SK-N-MC (cell line): ENCODE results near the gene IL6ST.

Source experiments
- DNase-seq: peaks from one replicate; pipeline ENCODE4 v3.0.0-alpha.2; 2011; ENCODE audit warnings: low read depth, low spot score
- H3K27ac ChIP-seq: fragments of 200-600 bp; sonication (generic); 2 replicates; pipeline ENCODE4 v1.5.1; 2016; ENCODE audit warnings: mixed run types
- H3K36me3 ChIP-seq: fragments of 200-600 bp; sonication (generic); 2 replicates; pipeline ENCODE4 v1.6.1; 2017; ENCODE audit warnings: antibody characterized with exemption, low read length, mixed read lengths; ENCODE audit not compliant: insufficient read depth
- H3K4me3 ChIP-seq: fragments of 200-600 bp; sonication (generic); 2 replicates; pipeline ENCODE4 v1.5.1; 2016
- H3K9ac ChIP-seq: fragments of 200-600 bp; sonication (generic); 2 replicates; pipeline ENCODE4 v1.8.0; 2017; ENCODE audit warnings: mixed run types, mixed read lengths; ENCODE audit not compliant: insufficient read length
- H3K9me3 ChIP-seq: fragments of 200-600 bp; sonication (generic); 2 replicates; pipeline ENCODE4 v1.6.1; 2017; ENCODE audit warnings: low read depth, mild to moderate bottlenecking, antibody characterized with exemption, low read length, moderate library complexity, mixed read lengths
- EZH2 ChIP-seq: fragments of 200-600 bp; sonication (generic); IDR thresholded peaks from one replicate; pipeline ENCODE4 v1.6.1; 2017; ENCODE audit warnings: antibody characterized with exemption
- FOXP2 ChIP-seq: optimal IDR thresholded peaks from 2 replicates; pipeline ENCODE3; 2011; ENCODE audit warnings: mild to moderate bottlenecking, moderate library complexity; ENCODE audit not compliant: insufficient read depth; ENCODE audit errors: extremely low read length, control extremely low read depth
- POLR2AphosphoS5 ChIP-seq: IDR thresholded peaks from 2 replicates; pipeline ENCODE4 v1.6.1; 2012; ENCODE audit warnings: mild to moderate bottlenecking, low read depth, low read length, borderline replicate concordance

The IL6ST gene

DNA sequence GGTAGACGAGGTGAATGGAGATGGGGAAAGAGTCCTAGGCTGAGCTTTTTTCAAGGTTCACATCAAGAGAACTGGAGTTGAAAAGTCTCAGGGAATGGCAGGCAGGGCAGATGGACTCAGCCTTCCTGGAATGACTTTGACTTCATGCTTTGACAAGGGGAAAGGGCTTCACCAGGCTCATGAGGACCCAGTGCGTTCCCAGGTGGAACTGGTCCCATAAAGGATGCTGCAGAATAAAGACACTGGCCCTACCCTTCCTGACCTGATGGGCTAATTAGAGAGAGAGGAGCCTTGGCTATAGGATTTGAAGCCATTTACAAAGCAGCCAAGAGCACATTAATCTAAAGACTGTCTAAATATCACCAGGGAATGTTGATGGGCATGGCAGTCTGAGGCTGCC, 79.8 kb downstream of the IL6ST start:
- Histone ChIP-seq H3K4me3 (no peak overlapping the region), H3K36me3 (no peaks in the 10 kb centered on the region), H3K9ac (no peak overlapping the region), H3K27ac (no peak overlapping the region), H3K9me3 (no peaks in the 10 kb centered on the region)
- no peak for DNase-seq
- TF ChIP-seq EZH2 = no peak
- TF ChIP-seq POLR2AphosphoS5 = no peak
- no peak for TF ChIP-seq FOXP2

DNA sequence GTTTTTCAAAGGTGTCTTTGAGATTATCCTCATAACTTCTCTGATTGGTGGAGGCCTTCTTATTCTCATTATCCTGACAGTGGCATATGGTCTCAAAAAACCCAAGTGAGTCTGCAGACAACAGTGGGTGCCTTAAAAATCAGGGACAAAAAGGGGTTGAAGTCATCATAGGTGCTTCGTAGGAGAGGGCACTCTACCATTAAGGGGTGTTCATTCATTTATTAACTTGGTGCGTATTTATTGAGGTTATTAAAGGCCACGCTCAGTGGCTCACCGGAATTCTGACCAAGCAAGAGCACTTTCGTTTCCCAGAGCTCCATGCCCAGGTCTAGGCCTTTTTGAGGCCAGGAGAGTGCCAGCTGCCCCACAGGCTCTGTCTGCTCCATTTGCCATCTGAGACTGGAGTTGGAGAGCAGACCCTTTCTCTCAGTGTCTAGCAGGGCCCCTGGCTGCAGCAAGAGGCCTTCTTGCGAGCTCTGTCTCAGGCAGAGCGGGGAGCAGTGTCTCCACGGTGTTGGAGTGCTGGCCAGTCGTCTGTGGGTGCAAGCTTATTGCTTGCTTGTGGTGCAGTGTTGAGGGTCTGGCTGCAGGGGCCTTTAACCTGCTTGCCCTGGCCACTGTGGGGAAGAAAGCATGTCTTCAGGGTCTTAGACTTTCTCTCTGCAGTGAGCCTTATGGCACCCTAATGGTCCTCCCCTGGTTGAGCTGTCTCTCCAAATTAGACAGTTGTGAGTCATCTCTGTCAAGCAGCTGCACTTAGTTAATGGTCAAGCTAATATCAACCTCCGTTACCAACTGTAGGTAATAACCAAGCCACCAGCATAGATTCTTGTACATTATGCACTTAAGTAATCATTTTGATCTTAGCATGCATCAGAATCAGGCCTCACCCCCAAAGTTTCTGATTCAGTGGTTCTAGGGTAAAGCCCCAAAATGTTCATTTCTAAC, 81.0 kb downstream of the IL6ST start:
- TF ChIP-seq FOXP2 = no peak
- no peak for TF ChIP-seq EZH2
- no peak for TF ChIP-seq POLR2AphosphoS5
- no peaks in the 10 kb centered on the region for H3K36me3 ChIP-seq
- no peak overlapping the region for H3K4me3 ChIP-seq
- DNase-seq = no peak
- no peak overlapping the region for H3K9ac ChIP-seq
- H3K27ac ChIP-seq = no peak overlapping the region
- no peaks in the 10 kb centered on the region for H3K9me3 ChIP-seq

DNA sequence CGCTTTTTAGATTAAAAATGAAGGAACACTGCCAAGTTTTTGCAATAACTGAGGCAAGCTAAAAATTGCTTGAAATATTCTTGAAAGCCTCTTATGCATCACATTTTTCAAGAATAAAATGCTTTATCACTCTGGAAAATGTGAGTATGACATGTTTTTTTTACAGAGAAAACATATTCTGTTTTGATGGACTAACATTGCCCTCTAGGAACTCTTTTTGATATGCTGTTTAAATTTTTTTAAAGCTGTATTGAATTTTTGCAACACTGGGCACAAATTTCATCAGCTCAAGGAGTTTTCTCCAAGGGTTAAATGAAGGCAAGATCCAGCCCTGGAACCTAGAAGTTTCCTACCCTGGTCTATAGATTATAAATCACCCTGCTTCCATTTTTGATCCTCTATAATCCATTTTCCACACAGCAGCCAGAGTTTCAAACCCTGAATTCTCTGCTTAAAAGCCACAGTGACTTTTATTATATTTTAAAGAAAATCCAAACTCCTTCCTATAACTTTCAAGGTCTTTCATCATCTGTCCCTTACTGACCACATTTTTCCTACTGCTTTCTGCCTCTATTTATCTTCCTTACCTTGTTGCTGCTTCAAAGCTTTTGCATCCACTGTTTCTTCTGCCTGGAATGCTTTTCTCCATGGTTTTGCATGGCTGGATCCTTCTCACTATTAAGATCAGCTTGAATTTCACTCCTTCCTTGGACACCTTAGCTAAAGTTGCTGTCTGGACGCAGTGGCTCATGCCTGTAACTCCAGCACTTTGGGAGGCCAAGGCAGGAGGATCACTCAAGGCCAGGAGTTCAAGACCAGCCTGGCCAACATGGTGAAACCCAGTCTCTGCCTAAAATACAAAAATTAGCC, 82.7 kb downstream of the IL6ST start:
- peak overlapping the region; percentile 91 for H3K27ac ChIP-seq
- no peaks in the 10 kb centered on the region for H3K9me3 ChIP-seq
- peak; percentile 44 for DNase-seq
- peak overlapping the region; percentile 2; the same call in 1 of the 2 replicates for H3K4me3 ChIP-seq
- no peaks in the 10 kb centered on the region for H3K36me3 ChIP-seq
- TF ChIP-seq EZH2 = no peak
- TF ChIP-seq POLR2AphosphoS5 = no peak
- no peak for TF ChIP-seq FOXP2
- H3K9ac ChIP-seq = peak overlapping the region; percentile 51

DNA sequence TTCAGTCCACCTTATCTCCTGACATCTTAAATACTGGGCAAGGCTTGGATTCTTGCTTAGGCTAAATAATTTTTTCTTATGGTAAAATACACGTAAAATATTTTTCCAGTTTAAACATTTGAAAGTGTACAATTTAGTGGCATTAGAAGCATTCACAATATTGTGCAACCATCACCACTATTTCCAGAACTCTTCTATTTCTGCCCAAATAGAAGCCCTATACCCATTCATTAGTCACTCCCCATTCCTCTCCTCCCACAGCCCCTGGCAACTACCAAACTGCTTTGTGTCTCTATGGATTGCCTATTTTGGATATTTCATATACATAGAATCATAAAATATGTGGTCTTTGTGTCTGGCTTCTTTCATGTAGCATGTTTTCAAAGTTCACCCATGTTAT, 86.0 kb downstream of the IL6ST start:
- Histone ChIP-seq H3K4me3 (no peak overlapping the region), H3K9me3 (no peaks in the 10 kb centered on the region), H3K9ac (no peak overlapping the region), H3K27ac (no peak overlapping the region), H3K36me3 (no peaks in the 10 kb centered on the region)
- DNase-seq = no peak
- TF ChIP-seq EZH2 = no peak
- TF ChIP-seq FOXP2 = no peak
- no peak for TF ChIP-seq POLR2AphosphoS5

DNA sequence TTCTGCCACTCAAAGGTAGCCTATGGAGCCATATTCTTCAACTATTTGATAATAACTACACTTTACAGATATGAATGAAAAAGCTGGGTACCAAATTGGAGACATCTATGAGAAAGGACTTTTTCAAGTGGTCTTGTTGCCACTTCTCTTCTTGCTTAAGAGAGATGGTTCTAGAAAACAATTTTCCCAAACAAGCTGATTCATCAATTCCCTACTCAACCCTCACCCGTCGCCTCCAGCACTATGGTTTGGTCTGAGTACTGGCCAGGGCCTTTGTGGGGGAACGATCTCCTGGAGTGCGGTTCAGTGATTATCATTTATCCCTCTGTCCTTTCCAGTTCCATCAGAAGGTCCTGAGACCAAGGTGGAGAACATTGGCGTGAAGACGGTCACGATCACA, 86.8 kb downstream of the IL6ST start:
- Histone ChIP-seq H3K9me3 (no peaks in the 10 kb centered on the region), H3K9ac (no peak overlapping the region), H3K36me3 (no peaks in the 10 kb centered on the region), H3K4me3 (no peak overlapping the region), H3K27ac (no peak overlapping the region)
- TF ChIP-seq FOXP2 (no peak), EZH2 (no peak), POLR2AphosphoS5 (no peak)
- no peak for DNase-seq

DNA sequence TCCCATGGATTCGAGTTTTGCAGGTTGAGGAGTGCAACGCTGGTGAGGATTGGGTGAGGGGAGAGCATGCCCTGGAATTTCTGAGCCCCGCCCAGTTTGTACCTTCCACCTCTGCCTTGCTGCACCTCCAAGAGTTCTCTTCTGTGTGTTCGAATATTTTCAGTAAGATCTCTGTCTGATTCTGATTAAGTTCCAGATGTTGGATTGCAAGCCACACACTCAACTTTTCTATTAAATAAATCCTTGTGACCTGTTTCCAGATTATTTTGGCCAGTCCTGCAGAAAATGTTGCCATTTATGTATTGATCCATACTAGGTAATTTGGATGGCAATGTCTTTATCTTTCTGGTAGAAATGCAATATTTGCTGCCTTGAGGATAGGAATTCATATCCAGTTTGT, 89.5 kb downstream of the IL6ST start:
- TF ChIP-seq POLR2AphosphoS5 = no peak
- TF ChIP-seq EZH2 = no peak
- no peak for TF ChIP-seq FOXP2
- no peak overlapping the region for H3K9ac ChIP-seq
- H3K27ac ChIP-seq = no peak overlapping the region

DNA sequence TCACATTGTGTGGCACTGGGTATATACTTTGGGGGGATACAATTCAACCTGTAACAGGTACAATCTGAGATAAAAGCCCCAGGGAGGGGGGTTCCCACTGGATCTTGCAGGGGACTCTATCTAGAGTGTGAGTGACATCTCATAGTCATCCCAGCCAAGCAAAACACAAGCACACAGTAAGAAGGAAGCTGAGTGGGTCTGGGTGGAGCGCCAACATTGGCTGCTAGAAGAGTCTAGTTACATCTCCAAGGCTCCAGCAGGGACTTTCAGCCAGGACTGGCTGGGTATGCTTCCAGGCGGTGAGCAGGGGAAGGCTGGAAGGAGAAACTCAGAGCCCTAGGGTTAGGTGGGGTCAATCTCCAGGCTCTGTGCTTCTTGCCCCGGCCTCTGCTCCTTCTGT, 90.6 kb downstream of the IL6ST start:
- TF ChIP-seq EZH2 (no peak), POLR2AphosphoS5 (no peak)
- H3K9me3 ChIP-seq = no peaks in the 10 kb centered on the region
- DNase-seq = no peak
- no peak overlapping the region for H3K4me3 ChIP-seq
- no peak overlapping the region for H3K9ac ChIP-seq
- H3K27ac ChIP-seq = no peak overlapping the region
- H3K36me3 ChIP-seq = no peaks in the 10 kb centered on the region

More for the DNA sequence above, 89.5 kb downstream of the IL6ST start:
- no peak overlapping the region for H3K4me3 ChIP-seq
- no peak for DNase-seq
- H3K9me3 ChIP-seq = no peaks in the 10 kb centered on the region
- no peaks in the 10 kb centered on the region for H3K36me3 ChIP-seq

DNA sequence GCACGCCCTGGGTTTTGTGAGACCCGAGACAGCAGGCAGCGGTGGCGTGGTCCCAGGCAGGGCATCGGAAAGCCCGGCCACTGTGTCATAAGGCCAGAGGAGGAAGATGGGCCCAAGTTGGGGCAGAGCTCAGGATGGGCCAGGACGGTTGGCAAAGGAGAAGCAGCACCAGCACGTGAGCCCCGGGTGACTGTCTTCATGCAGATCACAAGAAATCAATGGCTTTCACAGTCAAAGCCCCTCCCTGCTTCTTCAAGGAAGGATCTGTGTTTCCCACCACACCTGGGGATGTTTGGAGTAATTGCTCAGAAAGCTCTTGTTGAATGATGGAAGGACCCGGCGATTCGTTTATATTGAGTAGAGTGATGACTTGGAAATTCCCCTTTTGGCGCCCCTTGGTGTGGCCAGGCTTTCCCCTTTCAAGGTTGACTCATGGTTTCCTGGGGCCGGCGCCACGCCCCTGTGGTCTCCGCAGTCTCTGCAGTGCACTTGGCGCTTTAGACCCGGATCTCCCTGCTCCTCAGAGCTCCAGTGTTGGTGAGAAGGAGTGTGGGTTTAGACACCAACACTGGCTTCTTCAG, 91.6 kb downstream of the IL6ST start:
- no peaks in the 10 kb centered on the region for H3K36me3 ChIP-seq
- DNase-seq = no peak
- no peak overlapping the region for H3K27ac ChIP-seq
- TF ChIP-seq FOXP2 (no peak), POLR2AphosphoS5 (no peak), EZH2 (no peak)
- no peaks in the 10 kb centered on the region for H3K9me3 ChIP-seq
- no peak overlapping the region for H3K4me3 ChIP-seq
- H3K9ac ChIP-seq = no peak overlapping the region
